HPDE6-E6E7 (cell line): Measurements from ENCODE around the gene DUSP2.

Source experiments
- DNase-seq: peaks from one replicate; pipeline ENCODE4 v3.0.0; 2011; ENCODE audit warnings: missing footprints; ENCODE audit errors: extremely low spot score

The DUSP2 gene

GRCh38 chr2:96102596-96103186 is 42.5 kb downstream of the DUSP2 start:
- DNase-seq: no peak

GRCh38 chr2:96100893-96101304 is 44.3 kb downstream of the DUSP2 start:
- DNase-seq: no peak

GRCh38 chr2:96099861-96100798 is 45.1 kb downstream of the DUSP2 start:
- no peak for DNase-seq

GRCh38 chr2:96098900-96099590 is 46.2 kb downstream of the DUSP2 start:
- DNase-seq: no peak

GRCh38 chr2:96097951-96098823 is 47.1 kb downstream of the DUSP2 start:
- DNase-seq: no peak

GRCh38 chr2:96097441-96097840 is 47.8 kb downstream of the DUSP2 start:
- no peak for DNase-seq

GRCh38 chr2:96095116-96095636 is 50.1 kb downstream of the DUSP2 start:
- DNase-seq: no peak

- no peak for DNase-seq
Measured at GRCh38 chr2:96093528-96093927, 51.7 kb downstream of the DUSP2 start.
